Astrocyte of the cerebellum (primary cell): Measurements from ENCODE around the gene KRABD2.

ENCODE experiments used
- DNase-seq: peaks from one replicate; pipeline ENCODE4 v3.0.0-alpha.2; 2011; ENCODE audit warnings: low read depth
- H3K4me3 ChIP-seq: 2 replicates; pipeline ENCODE4 v1.5.1; 2011; ENCODE audit warnings: mild to moderate bottlenecking, low read depth, low read length, moderate library complexity
- in situ Hi-C: cut with HindIII; loops from 2 replicates; pipeline ENCODE4 v1.10.0; 2017; ENCODE audit warnings: low sequenced_read_pairs
- TF ChIP-seq, protein P1 (sequence below): IDR thresholded peaks from 2 replicates; pipeline ENCODE4 v1.5.1; 2012; ENCODE audit warnings: low read length, low read depth, moderate library complexity, mild to moderate bottlenecking; ENCODE audit errors: missing control alignments

The KRABD2 gene

DNA sequence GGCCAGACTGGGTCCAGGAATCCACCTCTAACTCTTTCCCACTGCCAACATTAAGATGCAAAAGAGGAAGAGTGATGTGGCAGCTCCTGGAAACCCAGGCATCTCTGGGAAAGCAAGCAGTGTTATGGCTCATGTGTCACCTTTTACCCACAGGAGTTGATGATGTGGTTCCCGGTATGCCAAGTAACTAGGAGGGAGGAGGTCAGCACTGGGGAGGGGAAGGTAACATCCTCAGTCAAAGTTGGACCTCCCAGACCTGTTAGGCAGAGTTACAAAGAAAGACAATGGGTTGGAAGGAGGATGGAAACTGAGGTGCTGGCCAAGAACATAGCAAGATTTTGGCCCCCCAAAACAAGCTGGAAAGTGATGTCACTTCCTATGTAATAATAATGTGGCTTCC, 11.4 kb downstream of the KRABD2 start:
- no peak for DNase-seq
- no peak overlapping the region for H3K4me3 ChIP-seq
- TF ChIP-seq, protein P1, sequence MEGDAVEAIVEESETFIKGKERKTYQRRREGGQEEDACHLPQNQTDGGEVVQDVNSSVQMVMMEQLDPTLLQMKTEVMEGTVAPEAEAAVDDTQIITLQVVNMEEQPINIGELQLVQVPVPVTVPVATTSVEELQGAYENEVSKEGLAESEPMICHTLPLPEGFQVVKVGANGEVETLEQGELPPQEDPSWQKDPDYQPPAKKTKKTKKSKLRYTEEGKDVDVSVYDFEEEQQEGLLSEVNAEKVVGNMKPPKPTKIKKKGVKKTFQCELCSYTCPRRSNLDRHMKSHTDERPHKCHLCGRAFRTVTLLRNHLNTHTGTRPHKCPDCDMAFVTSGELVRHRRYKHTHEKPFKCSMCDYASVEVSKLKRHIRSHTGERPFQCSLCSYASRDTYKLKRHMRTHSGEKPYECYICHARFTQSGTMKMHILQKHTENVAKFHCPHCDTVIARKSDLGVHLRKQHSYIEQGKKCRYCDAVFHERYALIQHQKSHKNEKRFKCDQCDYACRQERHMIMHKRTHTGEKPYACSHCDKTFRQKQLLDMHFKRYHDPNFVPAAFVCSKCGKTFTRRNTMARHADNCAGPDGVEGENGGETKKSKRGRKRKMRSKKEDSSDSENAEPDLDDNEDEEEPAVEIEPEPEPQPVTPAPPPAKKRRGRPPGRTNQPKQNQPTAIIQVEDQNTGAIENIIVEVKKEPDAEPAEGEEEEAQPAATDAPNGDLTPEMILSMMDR: no peak
- in situ Hi-C loops: no loop called here

DNA sequence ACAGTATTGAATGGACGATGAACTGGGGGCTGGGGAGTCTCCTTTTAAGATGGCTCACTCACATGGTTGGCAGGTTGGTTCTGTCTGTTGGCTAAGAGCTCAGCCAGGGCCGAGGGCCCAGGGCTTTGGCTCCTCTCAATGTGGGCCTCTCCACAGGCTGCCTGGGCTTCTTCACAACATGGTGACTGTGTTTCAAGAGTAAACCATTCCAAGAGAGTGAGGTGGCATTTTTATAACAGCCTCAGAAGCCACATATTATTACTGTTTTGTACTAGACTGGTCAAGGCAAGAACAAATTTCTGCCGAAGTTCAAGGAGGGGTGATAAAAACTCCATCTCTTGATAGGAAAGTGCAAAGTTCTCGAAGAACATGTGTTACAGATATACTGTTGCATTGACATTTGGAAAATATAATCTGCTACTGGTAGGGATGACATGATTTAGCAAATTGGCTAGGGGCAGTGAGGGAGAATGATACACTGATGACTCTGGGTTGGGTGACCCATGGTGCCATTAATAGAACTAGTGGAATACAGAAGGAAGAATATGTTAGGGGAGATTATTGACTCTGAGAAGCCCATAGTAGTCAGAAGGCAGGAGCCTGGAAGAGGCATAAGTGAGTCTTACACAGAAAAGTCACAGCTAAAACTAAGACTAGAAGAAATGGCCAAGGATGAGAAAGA, 13.7 kb downstream of the KRABD2 start:
- in situ Hi-C loops: no loop called here
- H3K4me3 ChIP-seq: no peak overlapping the region
- TF ChIP-seq, protein P1: no peak
- DNase-seq: no peak

DNA sequence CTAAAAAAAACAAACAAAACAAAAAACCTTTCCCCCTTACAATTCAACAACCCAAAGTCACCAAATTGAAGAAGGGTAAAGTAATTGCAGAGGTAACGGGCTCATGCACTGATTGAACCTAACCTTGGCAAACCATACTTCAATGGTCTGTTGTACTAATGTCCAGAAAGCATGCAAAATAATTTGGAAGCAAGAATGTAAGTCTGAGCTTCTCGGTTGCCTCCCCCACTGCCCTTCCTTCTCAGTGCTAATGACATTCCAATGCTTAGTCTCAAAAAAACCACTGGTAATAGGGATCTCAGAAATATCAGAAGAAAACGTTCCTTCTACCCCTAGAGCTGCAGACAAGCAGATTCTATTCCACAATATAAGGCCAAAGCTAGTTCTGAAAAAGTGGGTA, 15.8 kb downstream of the KRABD2 start:
- in situ Hi-C loops: no loop called here
- TF ChIP-seq, protein P1: no peak
- no peak overlapping the region for H3K4me3 ChIP-seq
- DNase-seq: no peak

DNA sequence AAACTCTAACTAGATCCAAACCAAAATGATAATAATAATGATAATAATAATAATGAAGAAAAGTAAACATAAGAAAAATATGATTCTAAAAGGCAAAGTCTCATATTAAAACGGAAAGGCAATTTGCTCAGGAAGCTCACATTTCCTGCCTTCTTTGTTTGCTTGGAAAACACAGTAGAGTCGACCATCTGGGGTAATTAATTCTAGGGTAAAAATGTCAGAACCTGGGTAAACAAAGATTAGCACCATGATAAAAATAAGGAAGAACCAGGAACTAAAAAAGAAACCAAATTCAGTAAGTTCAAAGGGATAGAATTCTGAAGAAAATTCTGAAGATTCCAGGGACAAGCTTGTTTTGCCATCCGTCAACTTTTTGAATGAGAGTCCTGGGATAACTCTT, 16.2 kb downstream of the KRABD2 start:
- in situ Hi-C loops: no loop called here

DNA sequence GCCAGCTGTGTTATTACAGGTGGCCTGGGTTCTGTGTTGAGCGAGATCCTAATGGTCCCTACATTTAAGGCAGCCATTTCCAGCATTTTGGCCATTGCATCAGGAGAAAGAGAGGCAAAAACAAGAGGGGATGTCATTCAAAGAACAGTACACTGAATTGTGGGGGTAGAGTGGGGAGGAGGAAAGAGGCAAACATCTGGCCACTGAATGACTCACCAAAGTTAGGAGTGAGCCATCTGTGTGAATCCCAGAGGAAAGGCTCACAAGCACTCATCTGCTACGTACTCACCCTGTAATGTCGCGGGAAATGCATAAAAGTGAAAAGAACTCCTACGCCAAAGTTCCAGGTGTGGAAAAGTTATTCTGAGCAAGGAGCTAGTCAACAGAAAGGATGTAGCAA, 16.7 kb downstream of the KRABD2 start:
- in situ Hi-C loops: no loop called here
- DNase-seq: no peak

More for the DNA sequence above, 16.2 kb downstream of the KRABD2 start:
- no peak overlapping the region for H3K4me3 ChIP-seq
- TF ChIP-seq, protein P1: no peak
- DNase-seq: no peak

DNA sequence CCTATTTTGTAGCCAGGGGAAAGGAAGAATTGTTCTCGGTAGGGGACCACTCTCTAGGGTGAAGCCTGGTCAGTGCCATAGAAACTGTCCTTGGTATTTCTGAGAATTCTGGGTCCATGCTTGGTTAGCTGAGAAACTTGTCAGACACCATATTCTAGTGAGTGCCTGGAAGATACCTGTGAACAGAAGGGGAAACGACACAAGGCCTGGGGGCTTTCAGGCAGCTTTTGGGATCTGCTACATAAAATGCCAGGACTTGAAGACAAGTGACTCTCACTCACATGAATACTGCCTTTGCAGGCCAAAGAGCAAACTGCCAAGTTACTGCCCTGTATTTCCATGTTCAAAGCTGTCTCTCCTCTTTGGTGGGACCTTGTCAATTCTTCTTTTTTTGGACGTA, 18.6 kb downstream of the KRABD2 start:
- TF ChIP-seq, protein P1: no peak
- no peak for DNase-seq
- no peak overlapping the region for H3K4me3 ChIP-seq
- in situ Hi-C loops: no loop called here

More for the DNA sequence above, 16.7 kb downstream of the KRABD2 start:
- no peak overlapping the region for H3K4me3 ChIP-seq
- TF ChIP-seq, protein P1: no peak
